ENCODE measurements around the gene PAK1IP1.

DNA sequence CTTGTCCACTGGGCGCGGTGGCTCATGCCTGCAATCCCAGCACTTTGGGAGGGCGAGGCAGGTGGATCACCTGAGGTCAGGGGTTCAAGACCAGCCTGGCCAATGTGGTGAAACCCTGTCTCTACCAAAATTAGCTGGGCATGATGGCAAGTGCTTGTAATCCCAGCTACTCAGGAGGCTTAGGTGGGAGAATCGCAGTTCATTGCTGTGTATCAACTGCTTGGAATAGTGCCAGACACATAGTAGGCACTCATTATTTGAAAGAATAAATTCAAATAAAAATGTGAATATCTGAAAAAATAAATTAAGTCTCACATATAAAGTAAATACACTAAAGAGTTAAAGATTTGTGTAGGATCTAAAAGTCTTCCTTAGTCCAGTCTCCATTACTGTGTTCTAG lies 1.9 kb downstream of the PAK1IP1 start:
- TF ChIP-seq, protein P1, sequence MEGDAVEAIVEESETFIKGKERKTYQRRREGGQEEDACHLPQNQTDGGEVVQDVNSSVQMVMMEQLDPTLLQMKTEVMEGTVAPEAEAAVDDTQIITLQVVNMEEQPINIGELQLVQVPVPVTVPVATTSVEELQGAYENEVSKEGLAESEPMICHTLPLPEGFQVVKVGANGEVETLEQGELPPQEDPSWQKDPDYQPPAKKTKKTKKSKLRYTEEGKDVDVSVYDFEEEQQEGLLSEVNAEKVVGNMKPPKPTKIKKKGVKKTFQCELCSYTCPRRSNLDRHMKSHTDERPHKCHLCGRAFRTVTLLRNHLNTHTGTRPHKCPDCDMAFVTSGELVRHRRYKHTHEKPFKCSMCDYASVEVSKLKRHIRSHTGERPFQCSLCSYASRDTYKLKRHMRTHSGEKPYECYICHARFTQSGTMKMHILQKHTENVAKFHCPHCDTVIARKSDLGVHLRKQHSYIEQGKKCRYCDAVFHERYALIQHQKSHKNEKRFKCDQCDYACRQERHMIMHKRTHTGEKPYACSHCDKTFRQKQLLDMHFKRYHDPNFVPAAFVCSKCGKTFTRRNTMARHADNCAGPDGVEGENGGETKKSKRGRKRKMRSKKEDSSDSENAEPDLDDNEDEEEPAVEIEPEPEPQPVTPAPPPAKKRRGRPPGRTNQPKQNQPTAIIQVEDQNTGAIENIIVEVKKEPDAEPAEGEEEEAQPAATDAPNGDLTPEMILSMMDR (IDR thresholded peaks at IDR 0.05) = no peak
- no peak for TF ChIP-seq EP300 (IDR thresholded peaks at IDR 0.05)

All from ovary (tissue), 3 donors.